T-helper 2 cell treated with Interferon-gamma antibody and Interleukin-4, amounts not matched to agents 5 μg/mL and 100 μg/mL, for 36 hours (primary cell): ENCODE measurements around the gene TMEM62.
"Not testable (repeated sequence)": the region's sequence is repeated elsewhere in the genome, so short reads cannot be mapped to it uniquely, and the experiment has no call there.

Experiments used
- DNase-seq: peaks from one replicate; pipeline ENCODE4 v3.0.0; 2021; ENCODE audit warnings: low spot score
- H3K27ac Mint-ChIP-seq: one replicate; pipeline ENCODE4 v1.8.0; 2021; ENCODE audit warnings: mild to moderate bottlenecking, mixed read lengths
- H3K27me3 Mint-ChIP-seq: one replicate; pipeline ENCODE4 v1.8.0; 2021; ENCODE audit warnings: low read depth, mixed read lengths
- H3K36me3 Mint-ChIP-seq: one replicate; pipeline ENCODE4 v1.8.0; 2021; ENCODE audit warnings: low read depth, mixed read lengths
- H3K4me1 Mint-ChIP-seq: one replicate; pipeline ENCODE4 v1.8.0; 2021; ENCODE audit warnings: low read depth, mixed read lengths
- H3K4me3 Mint-ChIP-seq: one replicate; pipeline ENCODE4 v1.8.0; 2022; ENCODE audit warnings: mild to moderate bottlenecking, moderate library complexity, mixed read lengths
- H3K9me3 Mint-ChIP-seq: one replicate; pipeline ENCODE4 v1.8.0; 2021; ENCODE audit warnings: mixed read lengths

Gene TMEM62

GRCh38 chr15:43175656-43176309 is 42.4 kb downstream of the TMEM62 start:
- not testable (repeated sequence) for H3K4me3 Mint-ChIP-seq, H3K4me1 Mint-ChIP-seq, H3K27ac Mint-ChIP-seq, H3K9me3 Mint-ChIP-seq, DNase-seq, H3K27me3 Mint-ChIP-seq
- peaks cover 31% of the 10 kb centered on the region for H3K36me3 Mint-ChIP-seq

GRCh38 chr15:43177147-43177546 is 43.8 kb downstream of the TMEM62 start:
- not testable (repeated sequence) for H3K4me1 Mint-ChIP-seq, H3K4me3 Mint-ChIP-seq, H3K9me3 Mint-ChIP-seq, H3K27me3 Mint-ChIP-seq, H3K27ac Mint-ChIP-seq, DNase-seq
- H3K36me3 Mint-ChIP-seq = peaks cover 31% of the 10 kb centered on the region

GRCh38 chr15:43183270-43183669 is 49.9 kb downstream of the TMEM62 start:
- Mint-ChIP-seq H3K9me3 (no peaks in the 10 kb centered on the region), H3K27me3 (no peaks in the 10 kb centered on the region), H3K4me1 (peaks cover 21% of the 10 kb centered on the region), H3K36me3 (peaks cover 16% of the 10 kb centered on the region), H3K4me3 (no peak overlapping the region), H3K27ac (peak overlapping the region; percentile 51)
- no peak for DNase-seq

- H3K9me3 Mint-ChIP-seq = no peaks in the 10 kb centered on the region
Observed at GRCh38 chr15:43184407-43185124, 51.2 kb downstream of the TMEM62 start.

GRCh38 chr15:43185157-43186002 is 52.0 kb downstream of the TMEM62 start, which contains the start of gene CCNDBP1:
CCNDBP1 (plus strand) TSS chr15:43185403; CDS start chr15:43185499, 96 bp downstream.
- Mint-ChIP-seq H3K4me1 (peaks cover 28% of the 10 kb centered on the region), H3K9me3 (no peaks in the 10 kb centered on the region), H3K36me3 (peaks cover 19% of the 10 kb centered on the region), H3K27me3 (no peaks in the 10 kb centered on the region), H3K4me3 (peak within 1 kb of the TSS; percentile 97), H3K27ac (peak within 1 kb of the TSS; percentile 94)
- DNase-seq = peak; percentile 92

More at GRCh38 chr15:43184407-43185124, 51.2 kb downstream of the TMEM62 start:
- Mint-ChIP-seq H3K4me1 (peaks cover 27% of the 10 kb centered on the region), H3K27me3 (no peaks in the 10 kb centered on the region), H3K4me3 (peak overlapping the region; percentile 97), H3K27ac (peak overlapping the region; percentile 94), H3K36me3 (peaks cover 18% of the 10 kb centered on the region)
- DNase-seq = no peak

- no peaks in the 10 kb centered on the region for H3K9me3 Mint-ChIP-seq
- no peaks in the 10 kb centered on the region for H3K27me3 Mint-ChIP-seq
- H3K4me3 Mint-ChIP-seq = peak overlapping the region; percentile 97
- H3K36me3 Mint-ChIP-seq = peaks cover 25% of the 10 kb centered on the region
- peak overlapping the region; percentile 94 for H3K27ac Mint-ChIP-seq
- no peak for DNase-seq
- H3K4me1 Mint-ChIP-seq = peaks cover 28% of the 10 kb centered on the region
Observed at GRCh38 chr15:43186003-43186353, 52.6 kb downstream of the TMEM62 start.

- no peaks in the 10 kb centered on the region for H3K9me3 Mint-ChIP-seq
- H3K36me3 Mint-ChIP-seq = peaks cover 30% of the 10 kb centered on the region
- H3K27me3 Mint-ChIP-seq = no peaks in the 10 kb centered on the region
- peak overlapping the region; percentile 37 for H3K27ac Mint-ChIP-seq
- peak overlapping the region; percentile 97 for H3K4me3 Mint-ChIP-seq
- no peak for DNase-seq
- H3K4me1 Mint-ChIP-seq = peaks cover 28% of the 10 kb centered on the region
Observed at GRCh38 chr15:43187544-43188155, 54.3 kb downstream of the TMEM62 start.

- H3K27ac Mint-ChIP-seq = peak overlapping the region; percentile 58
- H3K9me3 Mint-ChIP-seq = no peaks in the 10 kb centered on the region
- peaks cover 34% of the 10 kb centered on the region for H3K36me3 Mint-ChIP-seq
- H3K27me3 Mint-ChIP-seq = no peaks in the 10 kb centered on the region
- no peak for DNase-seq
- H3K4me1 Mint-ChIP-seq = peaks cover 28% of the 10 kb centered on the region
- H3K4me3 Mint-ChIP-seq = no peak overlapping the region
Observed at GRCh38 chr15:43189296-43189695, 55.9 kb downstream of the TMEM62 start.

- H3K4me1 Mint-ChIP-seq = peaks cover 23% of the 10 kb centered on the region
- no peaks in the 10 kb centered on the region for H3K27me3 Mint-ChIP-seq
- H3K36me3 Mint-ChIP-seq = peaks cover 39% of the 10 kb centered on the region
- no peaks in the 10 kb centered on the region for H3K9me3 Mint-ChIP-seq
- DNase-seq = no peak
- no peak overlapping the region for H3K27ac Mint-ChIP-seq
- H3K4me3 Mint-ChIP-seq = no peak overlapping the region
Observed at GRCh38 chr15:43190178-43190577, 56.8 kb downstream of the TMEM62 start.

GRCh38 chr15:43193710-43194109 is 60.3 kb downstream of the TMEM62 start:
- no peak overlapping the region for H3K4me3 Mint-ChIP-seq
- H3K36me3 Mint-ChIP-seq = peaks cover 56% of the 10 kb centered on the region
- no peak overlapping the region for H3K27ac Mint-ChIP-seq
- peaks cover 4% of the 10 kb centered on the region for H3K9me3 Mint-ChIP-seq
- H3K4me1 Mint-ChIP-seq = peaks cover 7% of the 10 kb centered on the region
- no peak for DNase-seq
- no peaks in the 10 kb centered on the region for H3K27me3 Mint-ChIP-seq

- H3K4me3 Mint-ChIP-seq = no peak overlapping the region
- H3K36me3 Mint-ChIP-seq = peaks cover 50% of the 10 kb centered on the region
- peaks cover 1% of the 10 kb centered on the region for H3K4me1 Mint-ChIP-seq
- no peak for DNase-seq
- no peaks in the 10 kb centered on the region for H3K27me3 Mint-ChIP-seq
- H3K9me3 Mint-ChIP-seq = peaks cover 4% of the 10 kb centered on the region
- no peak overlapping the region for H3K27ac Mint-ChIP-seq
Observed at GRCh38 chr15:43194795-43195194, 61.4 kb downstream of the TMEM62 start.

- no peak for DNase-seq
- Mint-ChIP-seq H3K9me3 (peaks cover 4% of the 10 kb centered on the region), H3K4me3 (no peak overlapping the region), H3K27ac (no peak overlapping the region), H3K36me3 (peaks cover 38% of the 10 kb centered on the region), H3K4me1 (peaks cover 5% of the 10 kb centered on the region), H3K27me3 (no peaks in the 10 kb centered on the region)
Observed at GRCh38 chr15:43196760-43197548, 63.6 kb downstream of the TMEM62 start.

- not testable (repeated sequence) for H3K9me3 Mint-ChIP-seq, H3K4me1 Mint-ChIP-seq, DNase-seq, H3K4me3 Mint-ChIP-seq, H3K27ac Mint-ChIP-seq, H3K27me3 Mint-ChIP-seq
- H3K36me3 Mint-ChIP-seq = peaks cover 33% of the 10 kb centered on the region
Observed at GRCh38 chr15:43197773-43198172, 64.4 kb downstream of the TMEM62 start.
